ENCODE data around the gene ATP1A3. TPM values are rescaled to one million over a fixed set of nuclear protein-coding genes. Genes with fewer than 3 reads are reported as not detected.
"Not testable (repeated sequence)": the region's sequence is repeated elsewhere in the genome, so short reads cannot be mapped to it uniquely, and the experiment has no call there.

ATP1A3 gene
- polyA plus RNA-seq, 6 donors from 2014 or later = 0.29 to 1.1 (median 0.45) TPM; not detected in 1

DNA sequence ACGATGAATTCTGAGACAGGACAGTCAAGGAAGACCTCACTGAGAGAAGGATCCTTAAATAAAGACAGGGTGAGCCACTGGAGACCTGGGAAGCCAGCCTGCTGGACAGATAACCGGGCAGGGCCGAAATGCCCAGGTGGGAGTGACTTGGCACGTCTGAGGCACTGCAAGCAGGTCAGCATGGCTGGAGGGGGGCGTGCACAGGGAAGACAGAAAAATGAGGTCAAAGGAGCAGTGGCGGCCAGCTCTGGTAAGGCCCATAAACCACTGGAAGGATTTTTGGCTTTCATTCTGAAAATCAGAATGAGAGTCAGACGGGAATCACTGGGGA, 5.8 kb upstream of the ATP1A3 start:
- H3K4me3 Mint-ChIP-seq = peak overlapping the region in 4 of 8 donors; percentile 13 to 73 (median 64)
- H3K9me3 Mint-ChIP-seq = peaks cover 0 to 6% (median 0%) of the 10 kb centered on the region in 7 donors
- no peak overlapping the region for H3K27ac Mint-ChIP-seq
- ATAC-seq (ENCODE audit: low read depth in 2 of 2) (no peak), DNase-seq (no peak)
- H3K4me1 Mint-ChIP-seq = peaks cover 24 to 37% (median 36%) of the 10 kb centered on the region in 3 donors
- peaks cover 57 to 87% (median 73%) of the 10 kb centered on the region in 3 donors for H3K27me3 Mint-ChIP-seq
- peaks cover 0 to 27% of the 10 kb centered on the region in 2 donors for H3K36me3 Mint-ChIP-seq

DNA sequence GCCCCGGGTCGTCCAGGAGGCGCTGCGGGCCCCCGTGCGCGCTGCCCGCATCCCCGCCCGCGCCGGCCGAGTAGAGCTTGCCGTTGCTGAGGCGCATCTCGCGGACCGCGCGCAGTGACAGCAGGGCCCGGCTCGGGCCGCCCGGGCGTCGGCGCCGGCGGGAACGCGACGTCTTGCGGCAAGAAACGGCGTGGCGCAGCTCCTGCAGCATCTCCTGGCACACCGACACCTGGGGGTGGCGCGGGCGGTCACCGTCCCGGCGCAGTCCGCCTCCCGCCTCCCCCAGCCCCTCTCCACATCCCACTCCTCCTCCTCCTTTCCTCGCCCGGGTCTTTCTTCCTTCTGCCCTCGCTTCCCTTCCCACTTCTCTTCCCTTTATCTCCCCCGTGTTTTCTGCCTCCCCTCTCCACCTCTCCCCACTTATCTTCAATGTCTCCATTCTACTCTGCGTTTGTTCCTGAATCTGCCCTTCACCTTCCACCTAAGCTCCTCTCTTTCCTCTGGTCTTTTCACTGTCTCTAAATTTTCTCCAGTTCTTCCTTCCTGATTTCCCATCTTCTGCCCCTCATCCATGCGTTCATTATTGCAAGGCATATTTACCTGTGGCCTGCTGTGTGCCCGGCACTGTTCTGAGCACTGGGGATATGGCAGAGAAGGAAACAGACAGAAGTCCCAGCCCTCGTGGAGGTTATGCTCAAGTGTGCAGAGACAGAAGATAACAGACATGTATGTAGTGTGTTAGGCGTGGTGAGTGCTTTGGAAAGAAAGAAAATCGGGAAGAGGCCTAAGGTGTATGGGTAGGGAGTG, 5.2 kb upstream of the ATP1A3 start:
- peaks cover 0 to 6% (median 0%) of the 10 kb centered on the region in 7 donors for H3K9me3 Mint-ChIP-seq

DNA sequence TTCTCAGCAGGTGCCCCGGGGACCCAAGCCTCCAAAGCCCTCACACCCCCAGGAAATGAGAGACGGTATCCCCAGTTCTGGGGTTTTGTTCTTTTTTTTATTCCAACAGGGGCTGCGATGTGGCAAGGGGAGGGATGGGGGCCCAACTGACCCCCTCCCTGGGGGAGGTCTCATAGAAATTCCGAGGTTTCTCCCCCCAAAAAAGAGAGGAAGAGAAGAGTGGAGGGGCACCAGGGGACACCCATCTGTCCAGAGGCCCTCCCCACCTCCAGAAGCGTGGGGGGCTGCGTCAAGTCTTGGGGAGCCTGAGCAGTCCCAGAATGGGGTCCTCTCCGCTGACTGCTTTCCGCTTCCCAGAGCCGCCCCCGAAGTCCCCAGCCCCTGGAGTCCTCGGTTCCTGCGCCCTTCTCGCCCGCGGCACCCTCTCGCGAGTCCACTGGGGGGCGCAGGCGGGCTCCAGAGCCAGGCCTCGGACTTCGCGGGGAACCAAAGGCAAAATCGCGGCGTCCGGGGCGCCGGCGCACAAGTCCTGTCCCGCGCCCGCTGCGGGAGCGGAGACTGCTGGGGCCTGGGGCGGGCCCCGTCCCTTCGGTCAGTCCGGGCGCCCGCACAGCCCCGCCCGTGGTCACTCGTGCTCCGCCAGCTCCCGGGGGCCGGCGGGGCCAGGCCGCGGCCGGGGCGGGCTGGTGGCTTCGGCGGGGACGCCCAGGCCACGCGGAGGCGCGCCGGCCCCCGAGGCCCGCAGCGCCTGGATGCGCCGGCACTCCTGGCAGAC, 4.4 kb upstream of the ATP1A3 start:
- Mint-ChIP-seq H3K27ac (no peak overlapping the region), H3K9me3 (peaks cover 0 to 6% (median 0%) of the 10 kb centered on the region in 7 donors), H3K27me3 (peaks cover 55 to 79% (median 72%) of the 10 kb centered on the region in 3 donors), H3K4me1 (peaks cover 31 to 42% (median 37%) of the 10 kb centered on the region in 3 donors), H3K4me3 (peak overlapping the region in 6 of 8 donors; percentile 30 to 87 (median 64)), H3K36me3 (peaks cover 0 to 27% of the 10 kb centered on the region in 2 donors)
- peak; percentile 19 for DNase-seq
- ATAC-seq (ENCODE audit: low read depth in 2 of 2) = peak in 1 of 2 donors; percentile 16

More for the DNA sequence above, 5.2 kb upstream of the ATP1A3 start:
- Mint-ChIP-seq H3K27ac (peak overlapping the region in 2 of 6 donors; percentile 11 to 13), H3K4me3 (peak overlapping the region; percentile 29 to 73 (median 60)), H3K27me3 (peaks cover 58 to 88% (median 77%) of the 10 kb centered on the region in 3 donors), H3K4me1 (peaks cover 28 to 39% (median 37%) of the 10 kb centered on the region in 3 donors), H3K36me3 (peaks cover 0 to 27% of the 10 kb centered on the region in 2 donors)
- DNase-seq = no peak
- ATAC-seq (ENCODE audit: low read depth in 2 of 2) = no peak

DNA sequence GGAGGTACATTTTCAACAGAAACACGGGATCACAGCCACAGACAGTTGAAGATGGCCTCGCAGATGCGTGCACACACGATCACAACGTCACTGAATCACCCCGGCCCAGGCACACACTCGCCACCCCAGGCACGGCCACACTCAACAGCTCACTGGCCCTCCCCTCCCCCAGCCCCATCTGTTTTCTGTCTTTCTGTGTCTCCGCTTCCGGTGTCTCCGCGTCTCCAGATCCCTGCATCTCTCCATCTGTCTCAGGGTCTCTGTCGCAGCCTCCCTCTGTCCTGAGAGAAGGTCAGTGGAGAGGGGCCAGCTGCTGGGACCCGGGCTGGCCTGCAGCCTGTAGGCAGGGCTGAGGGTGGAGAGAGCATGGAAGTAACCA, 3.8 kb upstream of the ATP1A3 start:
- Mint-ChIP-seq H3K27me3 (peaks cover 56 to 76% (median 75%) of the 10 kb centered on the region in 3 donors), H3K36me3 (peaks cover 0 to 27% of the 10 kb centered on the region in 2 donors), H3K4me3 (peak overlapping the region in 6 of 8 donors; percentile 30 to 87 (median 73)), H3K9me3 (peaks cover 0 to 6% (median 0%) of the 10 kb centered on the region in 7 donors), H3K4me1 (peaks cover 34 to 44% (median 40%) of the 10 kb centered on the region in 3 donors), H3K27ac (peak overlapping the region in 2 of 6 donors; percentile 8 to 33)
- DNase-seq (no peak), ATAC-seq (ENCODE audit: low read depth in 2 of 2) (no peak)

DNA sequence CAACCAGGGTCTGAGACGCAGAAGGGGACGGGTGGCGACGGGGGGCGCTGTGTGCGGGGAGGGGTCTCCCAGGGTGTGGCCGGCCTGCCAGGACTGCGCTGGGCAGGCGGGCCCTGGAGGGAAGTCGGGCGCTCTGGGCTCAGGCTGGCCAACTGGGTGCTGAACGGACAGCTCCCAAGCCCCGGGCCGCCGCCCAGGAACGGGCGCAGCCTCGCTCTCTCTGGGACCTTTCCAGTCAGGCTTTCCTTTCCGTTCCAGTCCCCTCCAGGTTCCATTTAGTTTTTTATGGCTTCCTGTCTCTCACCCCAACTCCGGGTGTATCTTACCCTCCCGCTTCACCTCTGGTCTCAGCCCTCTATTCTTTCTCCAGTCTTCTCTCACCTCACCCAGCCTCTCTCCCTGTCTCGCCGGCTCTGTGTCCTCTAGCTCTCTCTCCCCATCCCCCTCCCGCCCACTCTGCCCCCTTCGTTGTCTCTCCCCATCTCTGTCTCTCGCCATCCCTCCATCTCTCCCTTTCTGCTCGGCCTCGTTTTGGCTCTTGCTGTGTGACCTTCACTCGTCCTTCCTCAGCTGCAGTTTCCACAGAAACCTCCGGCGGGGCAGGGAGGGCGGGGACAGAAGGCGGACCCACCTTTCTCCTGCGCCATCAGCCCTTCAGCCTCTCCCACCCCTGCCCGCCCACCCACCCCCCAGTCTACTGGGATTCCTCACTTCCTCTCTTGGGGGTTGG, 3.3 kb upstream of the ATP1A3 start:
- peak in 1 of 2 donors; percentile 26 for ATAC-seq (ENCODE audit: low read depth in 2 of 2)

DNA sequence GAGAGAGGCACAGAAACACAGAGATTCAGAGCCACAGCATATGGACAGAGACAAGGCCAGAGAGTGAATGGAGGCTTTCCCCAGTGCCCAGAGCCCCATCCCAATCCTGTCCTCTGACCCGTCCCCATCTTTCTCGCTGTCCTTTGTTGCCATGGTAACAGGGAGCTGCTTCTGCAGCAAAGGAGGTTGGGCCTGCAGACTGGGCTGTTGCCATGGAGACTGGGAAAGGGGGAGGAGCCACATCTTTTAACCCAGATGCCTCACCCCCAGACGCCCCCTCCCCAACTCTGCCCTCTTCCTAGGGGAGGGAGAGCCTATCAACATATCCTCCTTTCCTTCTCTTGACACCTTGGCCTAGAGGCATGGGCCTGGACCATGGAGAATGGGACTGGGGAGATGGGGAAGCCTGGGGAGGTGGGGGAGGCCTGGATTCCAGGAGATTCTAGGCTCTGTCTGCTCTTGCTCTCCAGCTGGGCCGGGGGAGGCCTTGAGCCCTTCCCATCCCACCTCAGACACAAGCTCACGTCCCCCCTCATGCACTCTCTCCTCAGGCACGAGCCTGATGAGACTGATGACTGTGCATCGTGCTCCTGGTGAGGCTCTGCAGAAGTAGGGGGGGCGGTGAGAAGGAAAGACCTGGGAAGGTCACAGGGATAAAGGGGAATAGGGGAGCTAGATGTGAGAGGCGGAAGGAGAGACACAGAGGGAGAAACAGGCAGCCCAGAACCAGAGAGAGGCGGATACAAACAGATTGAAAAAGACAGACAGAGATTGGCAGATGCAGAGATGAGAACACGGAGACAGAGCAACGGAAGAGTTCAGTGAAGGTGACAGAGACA, 2.1 kb upstream of the ATP1A3 start:
- Mint-ChIP-seq H3K4me3 (peak overlapping the region in 5 of 8 donors; percentile 57 to 77 (median 75)), H3K9me3 (peaks cover 0 to 6% (median 0%) of the 10 kb centered on the region in 7 donors), H3K27me3 (peaks cover 57 to 72% (median 66%) of the 10 kb centered on the region in 3 donors), H3K36me3 (peaks cover 0 to 27% of the 10 kb centered on the region in 2 donors), H3K27ac (no peak overlapping the region), H3K4me1 (peaks cover 39 to 49% (median 45%) of the 10 kb centered on the region in 3 donors)
- ATAC-seq (ENCODE audit: low read depth in 2 of 2) (no peak), DNase-seq (no peak)

More for the DNA sequence above, 3.3 kb upstream of the ATP1A3 start:
- Mint-ChIP-seq H3K36me3 (peaks cover 0 to 27% of the 10 kb centered on the region in 2 donors), H3K4me1 (peaks cover 39 to 49% (median 45%) of the 10 kb centered on the region in 3 donors), H3K27ac (peak overlapping the region in 2 of 6 donors; percentile 74 to 89), H3K27me3 (peaks cover 61 to 81% (median 75%) of the 10 kb centered on the region in 3 donors), H3K9me3 (peaks cover 0 to 6% (median 0%) of the 10 kb centered on the region in 7 donors), H3K4me3 (peak overlapping the region in 7 of 8 donors; percentile 43 to 87 (median 74))
- DNase-seq = peak; percentile 37

DNA sequence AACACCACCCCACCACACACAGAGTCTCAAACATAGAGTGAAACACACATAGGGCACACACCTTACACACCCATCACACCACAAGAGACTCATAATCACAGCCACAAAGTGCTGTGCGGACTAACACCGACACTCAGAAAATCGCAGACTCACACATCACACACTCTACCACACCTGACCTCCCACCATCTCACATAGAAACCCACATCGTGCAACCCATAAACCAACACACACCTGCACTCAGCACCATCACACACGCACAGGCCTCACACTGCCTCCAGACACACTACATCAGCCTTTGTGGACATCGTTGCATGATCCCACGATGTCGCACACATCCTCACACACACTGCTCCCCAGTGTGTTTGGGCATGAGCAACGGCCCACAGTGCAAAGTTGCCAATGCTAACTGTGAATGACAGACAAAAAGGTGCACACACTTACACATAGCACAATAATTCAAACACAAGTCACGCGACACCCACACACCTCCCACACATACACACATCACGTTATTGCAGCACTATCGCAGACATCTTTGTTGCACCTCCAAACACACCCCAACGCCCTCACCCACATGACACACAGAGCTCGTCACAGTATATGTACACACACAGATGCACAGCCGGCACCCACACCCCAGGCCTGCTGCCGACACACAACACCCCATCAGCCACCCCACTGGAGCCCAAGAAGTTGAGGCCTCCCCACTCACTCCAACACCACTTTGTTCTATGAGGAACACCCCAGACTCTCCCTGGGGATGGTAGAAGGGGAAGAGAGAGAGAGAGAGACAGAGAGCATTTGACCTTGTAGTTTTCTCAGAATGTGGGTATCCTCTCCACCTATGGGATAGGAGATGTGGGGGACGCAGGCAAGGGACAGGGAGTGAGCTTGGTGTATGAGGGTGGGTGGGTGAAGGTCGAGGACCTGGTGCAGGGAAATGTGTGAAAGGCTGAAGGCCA, 1.2 kb upstream of the ATP1A3 start:
- DNase-seq (no peak), ATAC-seq (ENCODE audit: low read depth in 2 of 2) (no peak)
- Mint-ChIP-seq H3K4me1 (peaks cover 39 to 49% (median 45%) of the 10 kb centered on the region in 3 donors), H3K27me3 (peaks cover 52 to 63% (median 59%) of the 10 kb centered on the region in 3 donors), H3K4me3 (peak overlapping the region; percentile 24 to 85 (median 72)), H3K27ac (peak overlapping the region in 1 of 6 donors; percentile 84), H3K9me3 (peaks cover 0 to 6% (median 0%) of the 10 kb centered on the region in 7 donors), H3K36me3 (peaks cover 0 to 27% of the 10 kb centered on the region in 2 donors)

DNA sequence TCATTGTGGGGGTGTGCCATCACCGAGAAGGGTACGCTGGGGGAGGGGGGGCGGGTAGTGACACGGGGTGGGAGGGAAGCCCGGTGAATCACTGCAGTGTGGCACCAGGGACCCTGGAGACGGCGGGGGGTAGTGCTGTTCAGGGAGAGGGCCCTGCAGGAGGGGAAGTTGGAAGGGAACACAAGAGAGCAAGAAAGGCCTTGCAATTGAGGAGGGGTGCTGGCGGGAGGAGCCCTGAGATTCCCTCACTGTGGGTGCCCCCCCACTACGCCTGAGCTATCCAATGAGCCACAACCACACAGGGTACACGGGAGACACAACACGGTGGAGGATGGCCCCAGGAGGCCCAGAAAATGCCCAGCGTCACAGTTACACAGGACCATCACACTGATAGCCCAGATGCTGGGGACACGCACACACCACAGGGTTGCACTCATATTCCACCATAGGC, 516 bp upstream of the ATP1A3 start:
- Mint-ChIP-seq H3K9me3 (peaks cover 0 to 6% (median 0%) of the 10 kb centered on the region in 7 donors), H3K27ac (peak overlapping the region in 1 of 6 donors; percentile 41), H3K4me1 (peaks cover 39 to 46% (median 43%) of the 10 kb centered on the region in 3 donors), H3K4me3 (peak overlapping the region; percentile 18 to 84 (median 72)), H3K27me3 (peaks cover 44 to 56% (median 52%) of the 10 kb centered on the region in 3 donors), H3K36me3 (peaks cover 0 to 23% of the 10 kb centered on the region in 2 donors)
- ATAC-seq (ENCODE audit: low read depth in 2 of 2) (peak; percentile 10 to 12), DNase-seq (no peak)

DNA sequence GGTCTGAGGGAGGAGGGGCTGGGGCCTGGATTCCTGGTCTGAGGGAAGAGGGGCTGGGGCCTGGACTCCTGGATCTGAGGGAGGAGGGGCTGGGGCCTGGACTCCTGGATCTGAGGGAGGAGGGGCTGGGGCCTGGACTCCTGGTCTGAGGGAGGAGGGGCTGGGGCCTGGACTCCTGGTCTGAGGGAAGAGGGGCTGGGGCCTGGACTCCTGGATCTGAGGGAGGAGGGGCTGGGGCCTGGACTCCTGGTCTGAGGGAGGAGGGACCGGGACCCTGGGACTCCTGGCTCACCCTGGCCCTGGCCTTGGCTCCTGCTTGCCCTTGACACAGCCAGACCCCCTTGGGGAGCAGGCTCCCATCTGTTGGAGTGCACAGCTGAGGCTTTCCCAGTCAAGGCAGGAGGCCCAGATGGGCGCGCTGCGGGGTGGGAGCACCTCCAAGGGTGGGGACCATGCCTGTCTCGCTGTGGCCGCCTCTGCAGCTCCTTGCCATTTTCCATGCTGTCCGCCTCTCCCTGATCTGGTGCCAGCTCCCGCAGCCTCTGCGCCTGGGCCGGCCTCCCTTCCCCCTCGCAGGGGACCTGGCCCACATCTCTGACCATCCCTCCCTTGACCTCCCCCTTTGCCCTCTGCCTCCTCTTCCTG, 2.0 kb downstream of the ATP1A3 start:
- not testable (repeated sequence) for DNase-seq; ATAC-seq (ENCODE audit: low read depth in 2 of 2); H3K36me3 Mint-ChIP-seq; H3K27ac Mint-ChIP-seq; H3K9me3 Mint-ChIP-seq
- Mint-ChIP-seq H3K27me3 (peaks cover 30 to 39% (median 34%) of the 10 kb centered on the region in 3 donors), H3K4me3 (peak overlapping the region in 4 of 8 donors; percentile 49 to 86 (median 78)), H3K4me1 (peaks cover 27 to 35% (median 31%) of the 10 kb centered on the region in 3 donors)

DNA sequence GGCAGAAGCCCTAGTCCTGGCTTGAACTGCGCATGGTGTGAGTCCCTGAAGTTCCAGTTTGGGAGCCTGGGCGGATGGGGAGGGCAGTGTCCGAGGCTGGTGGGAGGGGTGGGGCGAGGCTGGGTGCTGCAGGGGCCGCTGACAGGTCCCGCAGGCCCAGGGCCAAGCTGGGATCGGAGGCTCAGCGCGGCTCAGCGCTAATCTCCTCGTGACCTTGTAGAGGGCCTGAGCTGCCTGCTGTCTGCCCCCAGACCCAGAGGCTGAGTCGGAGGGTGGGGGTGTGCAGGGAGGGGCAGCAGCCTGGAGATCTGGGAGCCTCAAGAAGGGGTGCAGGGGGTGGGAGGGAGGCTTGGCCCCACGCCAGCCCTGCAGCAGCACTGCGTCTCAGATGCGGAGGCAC, 3.0 kb downstream of the ATP1A3 start:
- Mint-ChIP-seq H3K36me3 (no peaks in the 10 kb centered on the region), H3K27me3 (peaks cover 22 to 29% (median 24%) of the 10 kb centered on the region in 3 donors), H3K4me3 (no peak overlapping the region), H3K4me1 (peaks cover 20 to 26% (median 22%) of the 10 kb centered on the region in 3 donors), H3K27ac (no peak overlapping the region), H3K9me3 (peaks cover 0 to 2% (median 0%) of the 10 kb centered on the region in 7 donors)
- ATAC-seq (ENCODE audit: low read depth in 2 of 2) (no peak), DNase-seq (no peak)
